Measurements from ENCODE around the gene LIPM.

GRCh38 chr10:88759366-88760101, 43.0 kb upstream of the LIPM start, which contains the start of gene LIPN:
- TF ChIP-seq CTCF (IDR thresholded peaks at IDR 0.05) (no peak), POLR2AphosphoS5 (IDR thresholded peaks at IDR 0.05) (no peak), POLR2A (IDR thresholded peaks at IDR 0.05) (no peak)
